GM10266 (cell line): ENCODE results near the gene LRBA.

ENCODE experiments used
- DNase-seq: peaks from one replicate; pipeline ENCODE4 v3.0.0; 2012; ENCODE audit errors: extremely low spot score
- CTCF ChIP-seq: IDR thresholded peaks from 2 replicates; pipeline ENCODE4 v1.5.1; 2012; ENCODE audit warnings: mild to moderate bottlenecking, low read depth; ENCODE audit not compliant: control insufficient read depth, insufficient read depth; ENCODE audit errors: missing control alignments

Gene LRBA

DNA sequence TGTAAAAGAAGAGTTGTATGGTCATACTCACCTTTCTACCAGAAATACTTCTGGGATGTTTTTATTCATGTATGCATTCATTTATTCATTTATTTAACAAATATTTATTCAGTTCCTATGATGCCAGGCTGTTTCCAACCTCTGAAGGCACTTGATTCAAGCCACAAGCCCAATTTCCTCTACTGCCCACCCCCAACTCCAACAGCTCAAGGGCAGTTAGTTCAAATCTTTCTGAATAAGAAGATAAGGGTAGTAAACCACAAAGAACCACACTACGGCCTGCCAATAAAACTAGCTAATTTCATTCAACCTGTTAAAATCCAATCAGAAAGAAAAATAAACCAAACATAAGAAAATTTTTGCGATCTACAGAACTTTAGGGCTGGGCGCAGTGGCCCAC is 31.2 kb downstream of the LRBA start:
- TF ChIP-seq CTCF, result no peak
- DNase-seq, result no peak

DNA sequence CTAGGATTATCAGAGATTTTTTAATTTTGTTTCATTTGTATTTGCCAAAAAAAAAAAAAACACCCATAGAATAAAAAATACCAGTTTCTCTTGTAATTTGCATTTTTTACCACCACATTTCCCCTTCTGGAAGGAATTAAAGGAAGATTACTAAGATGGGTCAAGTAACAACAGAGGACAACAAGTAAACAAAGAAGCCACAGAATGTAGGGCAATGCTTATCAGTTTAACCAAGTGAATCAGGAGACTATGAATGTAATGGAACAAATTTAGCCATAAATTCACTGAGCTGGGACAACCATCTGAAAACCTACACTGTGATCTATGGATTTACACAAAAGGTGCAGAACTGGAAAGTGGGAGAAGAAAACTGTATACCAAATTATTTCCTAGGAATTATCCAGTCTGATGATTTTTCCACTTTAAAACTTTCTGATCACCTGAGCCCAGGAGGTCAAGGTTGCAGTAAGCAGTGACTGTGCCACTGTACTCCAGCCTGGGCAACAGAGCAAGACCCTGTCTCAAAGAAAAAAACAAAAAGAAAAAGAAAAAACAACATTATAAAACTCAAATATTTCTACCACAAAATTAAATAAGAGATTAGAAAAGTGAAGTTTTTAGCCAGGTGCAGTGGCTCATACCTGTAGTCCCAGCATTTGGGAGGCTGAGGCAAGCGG is 32.4 kb downstream of the LRBA start:
- TF ChIP-seq CTCF, result no peak
- DNase-seq, result no peak

- no peak for TF ChIP-seq CTCF
- DNase-seq, result no peak
These were observed 36.1 kb downstream of the LRBA start for GRCh38 chr4:150978738-150979575.

DNA sequence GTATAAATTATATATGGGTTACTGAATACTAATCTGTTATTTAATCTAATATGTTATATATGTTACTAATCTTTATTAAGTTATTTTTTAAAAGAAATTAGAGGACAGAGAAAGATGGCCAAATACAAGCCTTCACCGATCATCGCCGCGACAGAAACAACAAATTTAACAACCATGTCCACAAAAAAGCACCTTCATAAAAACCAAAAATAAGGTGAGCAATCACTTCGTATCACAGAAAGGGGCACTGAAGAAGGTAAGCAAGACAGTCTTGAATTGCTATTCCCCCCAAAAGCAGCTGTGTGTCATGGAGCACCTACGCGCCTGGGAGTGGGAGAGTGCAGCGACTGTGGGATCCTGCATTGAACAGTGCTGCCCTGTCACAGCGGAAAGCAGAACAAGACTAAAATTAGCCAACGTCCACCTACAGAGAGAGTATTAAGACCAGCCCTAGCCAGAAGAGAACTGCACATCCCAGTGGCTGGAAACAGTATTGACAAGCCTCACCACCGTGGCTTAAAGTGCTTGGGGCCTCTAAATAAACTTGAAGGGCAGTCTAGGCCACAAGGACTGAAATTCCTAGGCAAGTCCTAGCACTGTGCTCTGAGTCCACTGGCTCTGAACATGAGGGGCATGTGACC is 38.5 kb downstream of the LRBA start:
- no peak for TF ChIP-seq CTCF

DNA sequence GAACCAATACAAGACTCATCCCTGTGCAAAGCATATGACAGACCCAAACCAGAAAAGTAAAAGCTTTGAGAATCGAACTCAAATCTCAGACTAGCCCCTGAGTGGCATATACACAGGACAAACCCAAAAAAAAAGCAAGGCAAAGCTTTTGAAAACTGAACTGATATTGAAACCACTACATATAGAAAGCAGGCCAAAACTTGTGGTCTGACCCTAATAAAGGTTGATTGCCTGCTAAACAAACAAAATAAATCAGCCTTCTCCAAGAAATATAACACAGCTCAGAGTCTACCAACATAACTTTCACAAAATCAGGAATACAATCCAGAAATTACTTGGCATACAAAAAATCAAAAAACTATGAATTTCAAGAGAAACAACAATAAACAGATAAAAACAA is 40.3 kb downstream of the LRBA start:
- no peak for DNase-seq
- no peak for TF ChIP-seq CTCF

More for the DNA sequence above, 38.5 kb downstream of the LRBA start:
- DNase-seq, result no peak

GRCh38 chr4:150974252-150974640 is 40.8 kb downstream of the LRBA start:
- TF ChIP-seq CTCF, result no peak
- DNase-seq, result no peak

- TF ChIP-seq CTCF, result no peak
- no peak for DNase-seq
These were observed 41.3 kb downstream of the LRBA start for GRCh38 chr4:150973626-150974251.
